Measurements from ENCODE around the gene FAM83G.
"Not testable (repeated sequence)": the region's sequence is repeated elsewhere in the genome, so short reads cannot be mapped to it uniquely, and the experiment has no call there.

The FAM83G gene

DNA sequence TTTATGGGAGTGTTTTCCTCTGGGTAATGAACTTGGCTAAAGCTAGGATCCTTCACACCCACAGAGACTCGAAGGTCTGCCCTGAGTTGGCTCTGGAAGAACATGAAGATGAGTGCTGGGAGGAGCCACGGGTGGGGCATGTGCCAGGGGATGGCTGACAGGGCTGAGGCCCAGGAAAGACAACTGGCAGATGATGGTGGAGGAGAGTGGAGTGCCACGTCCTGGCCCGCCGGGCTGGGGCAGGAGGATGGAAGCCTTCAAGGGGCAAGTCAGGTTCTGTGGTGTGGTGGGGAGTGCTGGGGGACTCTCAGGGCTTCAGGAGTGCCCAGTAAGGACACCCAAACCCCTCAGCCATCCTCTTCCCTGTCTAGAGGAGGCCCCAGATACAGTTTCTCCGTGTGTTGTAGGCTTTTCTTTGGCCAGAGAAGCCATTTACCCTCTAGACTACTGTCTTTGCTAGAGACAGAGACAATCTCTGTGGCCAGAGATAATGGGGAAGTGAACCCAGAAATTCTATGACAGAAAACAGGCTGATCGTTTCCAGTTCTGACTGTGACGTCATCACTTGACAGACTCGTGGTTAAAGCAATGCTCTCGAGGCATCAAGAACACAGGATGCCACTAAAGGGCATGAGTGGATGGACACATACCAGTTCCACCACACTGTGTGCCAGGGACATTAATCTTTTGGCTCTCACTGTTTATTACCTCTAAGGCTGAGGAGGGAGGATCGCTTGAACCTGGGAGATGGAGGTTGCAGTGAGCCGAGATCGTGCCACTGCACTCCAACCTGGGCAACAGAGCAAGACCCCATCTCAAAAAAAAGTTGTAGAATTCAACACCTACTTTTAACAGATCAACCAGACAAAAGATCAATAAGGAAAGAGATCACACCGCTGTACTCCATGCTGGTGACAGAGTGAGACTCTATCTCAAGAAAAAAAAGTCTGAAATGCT lies 71.2 kb downstream of the FAM83G start:
- no peak for DNase-seq
- no peak for TF ChIP-seq POLR2A (IDR thresholded peaks at IDR 0.05; ENCODE audit: low read length)
- TF ChIP-seq GATA1 (IDR thresholded peaks at IDR 0.05; ENCODE audit: low read depth, low read length) = no peak

DNA sequence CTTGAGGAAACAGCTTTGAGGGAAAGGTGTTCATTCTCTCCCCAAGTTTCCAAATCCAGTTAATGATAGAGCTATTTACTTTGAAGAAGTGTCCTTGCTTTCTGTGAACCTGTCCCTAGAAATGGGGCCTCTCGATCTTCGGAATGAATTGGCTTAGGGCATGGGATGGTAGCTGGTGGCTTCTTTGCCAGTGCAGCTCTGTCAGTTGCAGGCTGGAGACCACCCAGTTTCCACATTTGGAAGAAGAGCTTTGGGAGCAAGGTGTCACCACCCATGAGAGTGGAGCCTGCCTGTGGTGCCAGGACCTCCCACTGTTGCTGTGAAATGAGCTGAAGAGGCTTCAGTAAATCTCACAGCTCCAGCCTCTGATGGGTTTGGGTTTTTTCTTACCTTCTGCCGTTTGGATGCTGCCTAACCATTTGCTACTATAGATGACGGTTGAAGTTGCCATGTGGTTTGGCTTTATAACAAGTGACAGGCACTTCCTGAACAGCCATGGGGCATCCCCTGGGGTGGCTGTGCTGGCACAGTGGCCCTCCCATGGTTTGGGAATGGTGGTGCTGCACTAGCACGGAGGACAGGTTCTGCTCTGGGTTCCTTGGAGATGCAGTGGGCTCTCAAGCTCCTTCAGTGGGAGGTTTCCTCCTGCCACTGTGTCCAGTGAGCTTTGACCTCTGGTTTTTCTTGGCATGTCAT lies 72.1 kb downstream of the FAM83G start:
- no peak for DNase-seq
- TF ChIP-seq GATA1 (IDR thresholded peaks at IDR 0.05; ENCODE audit: low read depth, low read length) = no peak
- TF ChIP-seq POLR2A (IDR thresholded peaks at IDR 0.05; ENCODE audit: low read length) = no peak

DNA sequence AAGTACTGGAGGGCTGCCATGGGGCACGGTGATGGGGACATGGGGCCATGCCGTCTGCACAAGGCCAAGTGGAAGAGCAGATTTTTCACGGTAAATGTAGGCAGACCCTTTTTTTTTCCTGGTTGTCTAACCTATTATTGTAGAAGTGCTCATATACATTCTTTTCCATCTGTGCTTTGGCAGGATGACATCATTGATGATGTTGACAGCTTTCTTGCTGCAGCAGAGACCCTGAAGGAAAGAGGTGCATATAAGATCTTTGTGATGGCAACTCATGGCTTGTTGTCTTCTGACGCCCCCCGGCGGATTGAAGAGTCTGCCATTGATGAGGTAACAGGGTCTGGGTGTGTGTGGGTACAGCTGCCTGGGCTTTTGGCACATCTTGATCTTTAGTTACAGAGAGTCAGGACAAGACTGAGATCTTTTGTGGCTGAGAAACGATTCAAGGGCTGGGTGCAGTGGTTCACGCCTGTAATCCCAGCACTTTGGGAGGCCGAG lies 75.9 kb downstream of the FAM83G start:
- TF ChIP-seq POLR2A (IDR thresholded peaks at IDR 0.05; ENCODE audit: low read length) = no peak
- no peak for TF ChIP-seq GATA1 (IDR thresholded peaks at IDR 0.05; ENCODE audit: low read depth, low read length)
- peak in 1 of 2 experiments; percentile 43 for DNase-seq

DNA sequence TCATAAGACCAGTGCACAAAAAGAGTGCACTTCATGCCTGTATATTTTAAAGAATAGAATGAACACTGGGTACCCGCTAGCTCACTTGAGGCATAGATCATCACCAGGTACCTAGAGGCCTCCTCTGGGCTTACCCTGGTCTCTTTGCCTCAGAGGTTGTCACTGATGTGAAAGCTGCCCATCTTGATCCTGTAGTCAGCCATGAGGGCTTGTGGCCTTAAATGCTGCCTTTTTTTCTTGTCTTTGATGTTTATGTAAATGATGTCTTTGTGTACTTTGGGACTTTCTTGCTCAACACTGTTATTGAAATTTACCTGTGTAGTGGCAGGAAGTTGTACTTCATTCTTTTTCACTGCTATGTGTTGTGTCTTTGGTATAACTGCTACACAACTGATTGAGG lies 79.4 kb downstream of the FAM83G start:
- no peak for DNase-seq
- TF ChIP-seq GATA1 (IDR thresholded peaks at IDR 0.05; ENCODE audit: low read depth, low read length) = no peak
- no peak for TF ChIP-seq POLR2A (IDR thresholded peaks at IDR 0.05; ENCODE audit: low read length)

DNA sequence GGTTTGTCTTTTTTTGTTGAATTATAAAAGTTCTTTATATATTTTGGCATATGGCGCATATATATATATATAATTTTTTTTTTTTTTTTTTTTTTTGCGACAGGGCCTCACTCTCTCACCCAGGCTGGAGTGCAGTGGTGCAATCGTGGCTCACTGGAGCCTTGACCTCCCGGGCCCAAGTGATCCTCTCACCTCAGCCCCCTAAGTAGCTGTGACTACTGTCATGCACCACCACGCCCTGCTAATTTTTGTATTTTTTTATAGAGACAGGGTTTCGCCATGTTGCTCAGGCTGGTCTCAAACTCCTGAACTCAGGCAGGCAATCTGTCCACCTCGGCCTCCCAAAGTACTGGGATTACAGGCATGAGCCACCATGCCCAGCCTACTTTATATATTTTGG lies 82.0 kb downstream of the FAM83G start:
- not testable (repeated sequence) for DNase-seq

DNA sequence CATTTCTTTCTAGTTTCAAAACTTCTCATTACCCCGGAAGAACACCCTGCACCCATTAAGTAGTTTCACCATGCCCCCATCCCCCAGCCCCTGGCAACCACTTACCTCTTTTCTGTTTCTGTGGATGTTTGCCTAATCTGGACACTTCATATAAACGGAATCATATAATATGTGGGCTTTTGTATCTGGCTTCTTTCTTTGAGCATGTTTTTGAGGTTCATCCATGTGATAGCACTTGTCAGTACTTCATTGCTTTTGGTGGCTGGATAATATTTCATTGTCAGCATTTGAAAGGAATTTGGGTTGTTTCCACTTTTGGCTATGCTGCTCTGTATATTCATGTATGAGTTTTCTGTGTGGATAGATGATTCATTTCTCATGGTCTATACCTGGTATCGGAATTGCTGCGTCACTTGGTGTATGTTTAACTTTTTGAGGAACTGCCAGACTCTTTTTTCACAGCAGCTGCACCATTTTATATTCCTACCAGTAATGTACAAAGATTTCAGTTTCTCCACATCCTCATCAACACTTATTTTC lies 82.6 kb downstream of the FAM83G start:
- DNase-seq = peak in 1 of 2 experiments; percentile 15
- no peak for TF ChIP-seq POLR2A (IDR thresholded peaks at IDR 0.05; ENCODE audit: low read length)
- no peak for TF ChIP-seq GATA1 (IDR thresholded peaks at IDR 0.05; ENCODE audit: low read depth, low read length)

DNA sequence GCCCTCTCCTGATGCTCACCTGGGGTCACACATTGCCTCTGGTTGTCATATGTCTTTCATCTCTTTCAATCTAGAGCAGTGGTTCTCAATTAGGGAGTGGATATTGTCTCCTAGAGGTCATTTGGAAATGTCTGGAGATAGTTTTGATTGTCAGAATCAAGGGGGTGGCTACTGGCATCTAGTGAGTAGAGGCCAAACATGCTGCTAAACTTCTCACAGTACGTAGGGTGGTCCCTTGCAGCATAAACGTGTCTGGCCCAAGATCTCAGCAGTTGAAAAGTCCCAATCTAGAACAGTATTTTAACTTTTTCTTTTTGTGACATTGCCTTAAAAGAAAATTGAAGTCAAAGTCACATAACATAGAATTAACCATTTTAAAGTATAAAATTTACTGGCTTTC lies 83.1 kb downstream of the FAM83G start:
- no peak for DNase-seq
- TF ChIP-seq POLR2A (IDR thresholded peaks at IDR 0.05; ENCODE audit: low read length) (no peak), GATA1 (IDR thresholded peaks at IDR 0.05; ENCODE audit: low read depth, low read length) (no peak)

DNA sequence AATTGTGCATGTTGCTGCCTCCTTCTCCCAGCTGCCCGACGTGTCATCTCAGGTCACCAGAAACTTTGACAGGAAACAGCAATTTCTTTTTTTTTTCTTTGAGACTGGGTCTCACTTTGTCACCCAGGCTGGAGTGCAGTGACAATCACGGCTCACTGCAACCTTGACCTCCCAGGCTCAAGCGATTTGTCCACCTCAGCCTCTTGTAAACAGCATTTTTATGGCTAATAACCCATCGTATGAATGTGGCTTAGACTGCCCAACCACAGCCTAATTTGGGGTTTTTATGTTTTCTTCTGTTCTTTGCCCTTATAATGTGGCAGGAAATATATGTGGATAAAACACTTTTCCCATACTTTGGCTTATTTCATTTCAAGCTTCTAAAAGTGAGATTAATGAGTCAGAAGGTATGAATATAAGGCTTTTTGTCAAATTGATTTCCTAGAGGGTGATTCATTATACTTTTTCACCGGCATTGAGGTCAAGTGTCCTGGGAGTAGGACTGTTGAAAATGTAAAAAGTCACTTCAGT lies 83.6 kb downstream of the FAM83G start:
- DNase-seq = no peak
- TF ChIP-seq GATA1 (IDR thresholded peaks at IDR 0.05; ENCODE audit: low read depth, low read length) = no peak
- no peak for TF ChIP-seq POLR2A (IDR thresholded peaks at IDR 0.05; ENCODE audit: low read length)

DNA sequence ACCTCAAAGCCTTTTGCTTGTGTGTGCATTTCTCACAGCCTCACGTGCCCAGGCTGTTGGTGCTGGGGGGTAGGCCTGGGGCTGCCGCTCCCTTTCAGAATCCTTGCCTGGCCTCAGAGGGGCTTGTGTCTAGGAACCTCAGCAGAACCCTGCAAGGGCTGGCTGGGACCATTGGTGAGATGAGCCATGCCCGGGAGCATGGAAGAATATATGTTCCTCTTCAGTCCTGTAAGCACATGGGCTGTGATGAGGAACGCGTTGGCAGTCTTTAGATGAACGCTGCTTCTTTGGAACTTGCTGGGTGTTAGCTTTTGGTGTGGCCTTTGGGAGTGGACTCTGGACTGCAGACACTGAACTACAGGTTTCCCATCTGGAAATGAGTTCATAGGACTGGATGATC lies 84.6 kb downstream of the FAM83G start:
- TF ChIP-seq GATA1 (IDR thresholded peaks at IDR 0.05; ENCODE audit: low read depth, low read length) = no peak
- TF ChIP-seq POLR2A (IDR thresholded peaks at IDR 0.05; ENCODE audit: low read length) = no peak
- no peak for DNase-seq
